Astrocyte (in vitro differentiated cells and primary cell): ENCODE measurements around the gene TRDN.

ENCODE experiments used
- EZH2 ChIP-seq: IDR thresholded peaks from 2 replicates; pipeline ENCODE4 v1.6.1; 2012; ENCODE audit warnings: mild to moderate bottlenecking, low read length, inconsistent platforms; ENCODE audit not compliant: insufficient read depth
- TF ChIP-seq, protein P1 (sequence below): IDR thresholded peaks from 2 replicates; pipeline ENCODE4 v1.5.1; 2011; ENCODE audit warnings: low read depth, mild to moderate bottlenecking, inconsistent platforms, low read length, moderate library complexity; ENCODE audit not compliant: insufficient read depth

DNA sequence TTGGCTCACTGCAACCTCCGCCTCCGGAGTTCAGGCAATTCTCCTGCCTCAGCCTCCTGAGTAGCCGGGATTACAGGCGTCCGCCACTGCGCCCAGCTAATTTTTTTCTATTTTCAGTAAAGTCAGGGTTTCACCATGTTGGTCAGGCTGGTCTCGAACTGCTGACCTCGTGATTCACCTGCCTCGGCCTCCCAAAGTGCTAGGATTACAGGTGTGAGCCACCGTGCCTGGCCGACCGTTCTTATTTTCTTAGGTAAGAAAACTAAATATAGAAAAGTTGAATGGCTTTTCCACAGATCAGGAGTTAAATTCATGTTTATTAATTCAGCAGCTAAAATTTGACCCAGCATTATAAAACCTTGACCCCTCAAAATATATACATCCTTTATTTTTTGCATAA lies 238.7 kb downstream of the TRDN start:
- TF ChIP-seq, protein P1, sequence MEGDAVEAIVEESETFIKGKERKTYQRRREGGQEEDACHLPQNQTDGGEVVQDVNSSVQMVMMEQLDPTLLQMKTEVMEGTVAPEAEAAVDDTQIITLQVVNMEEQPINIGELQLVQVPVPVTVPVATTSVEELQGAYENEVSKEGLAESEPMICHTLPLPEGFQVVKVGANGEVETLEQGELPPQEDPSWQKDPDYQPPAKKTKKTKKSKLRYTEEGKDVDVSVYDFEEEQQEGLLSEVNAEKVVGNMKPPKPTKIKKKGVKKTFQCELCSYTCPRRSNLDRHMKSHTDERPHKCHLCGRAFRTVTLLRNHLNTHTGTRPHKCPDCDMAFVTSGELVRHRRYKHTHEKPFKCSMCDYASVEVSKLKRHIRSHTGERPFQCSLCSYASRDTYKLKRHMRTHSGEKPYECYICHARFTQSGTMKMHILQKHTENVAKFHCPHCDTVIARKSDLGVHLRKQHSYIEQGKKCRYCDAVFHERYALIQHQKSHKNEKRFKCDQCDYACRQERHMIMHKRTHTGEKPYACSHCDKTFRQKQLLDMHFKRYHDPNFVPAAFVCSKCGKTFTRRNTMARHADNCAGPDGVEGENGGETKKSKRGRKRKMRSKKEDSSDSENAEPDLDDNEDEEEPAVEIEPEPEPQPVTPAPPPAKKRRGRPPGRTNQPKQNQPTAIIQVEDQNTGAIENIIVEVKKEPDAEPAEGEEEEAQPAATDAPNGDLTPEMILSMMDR, result no peak
- no peak for TF ChIP-seq EZH2
